ENCODE data around the gene PLEKHM3. TPM values are rescaled to one million over a fixed set of nuclear protein-coding genes. Genes with fewer than 3 reads are reported as not detected.

The PLEKHM3 gene
- total RNA-seq, 2 experiments from 2014 or later = 11.3 to 11.6 TPM

DNA sequence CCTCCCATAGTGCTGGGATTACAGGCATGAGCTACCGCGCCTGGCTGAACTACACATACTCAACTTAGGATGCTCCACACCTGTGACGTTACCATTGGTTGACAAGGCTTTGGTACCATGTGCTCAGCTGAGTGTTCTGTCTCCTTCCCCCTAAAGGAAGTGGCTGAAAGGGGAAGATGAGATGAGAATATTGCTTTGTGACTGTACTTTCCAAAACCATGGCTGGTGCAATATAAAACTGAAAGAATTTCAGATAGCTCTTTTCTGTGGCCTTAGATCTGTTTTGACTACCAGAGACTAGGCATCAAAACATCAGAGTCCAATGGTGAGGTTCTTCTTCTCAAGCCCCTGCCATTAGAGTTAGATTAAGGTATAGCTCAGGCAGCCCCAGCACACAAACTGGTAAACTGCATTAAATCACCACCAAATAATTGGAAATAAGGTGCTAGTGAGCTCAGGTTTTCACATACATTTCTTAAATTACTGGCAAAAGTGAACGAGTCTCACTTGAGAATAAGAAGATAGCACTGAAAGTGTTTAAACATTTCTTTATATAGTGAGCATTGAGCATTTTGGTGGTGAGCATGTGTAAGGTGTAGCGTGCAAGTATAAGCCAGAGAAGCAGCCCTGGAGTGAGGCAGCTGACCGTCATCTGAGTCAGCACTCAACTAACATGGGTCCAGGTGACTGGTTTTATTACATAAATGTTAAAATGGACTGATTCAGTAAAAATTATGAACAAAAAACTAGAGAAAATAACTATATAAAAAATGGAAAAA, 142.1 kb downstream of the PLEKHM3 start:
- TF ChIP-seq CTCF (IDR thresholded peaks at IDR 0.05) = no peak
- Histone ChIP-seq H3K27ac (ENCODE audit: low read depth in 1 of 2, low read length in 2 of 2) (no peak overlapping the region), H3K4me1 (ENCODE audit: insufficient read depth, low read length) (no peaks in the 10 kb centered on the region), H3K36me3 (ENCODE audit: insufficient read depth, low read length) (no peaks in the 10 kb centered on the region), H3K4me3 (ENCODE audit: low read length) (no peak overlapping the region), H3K9me3 (ENCODE audit: control insufficient read depth in 1 of 2, insufficient read depth in 1 of 2, low read length in 2 of 2) (no peaks in the 10 kb centered on the region), H3K27me3 (ENCODE audit: control insufficient read depth in 1 of 2, insufficient read depth in 2 of 2, low read length in 2 of 2) (no peaks in the 10 kb centered on the region)
- Mint-ChIP-seq H3K4me3 (no peak overlapping the region), H3K27me3 (no peaks in the 10 kb centered on the region), H3K4me1 (ENCODE audit: low read depth) (no peaks in the 10 kb centered on the region), H3K36me3 (ENCODE audit: low read depth) (no peaks in the 10 kb centered on the region), H3K27ac (no peak overlapping the region), H3K9me3 (no peaks in the 10 kb centered on the region)
- ChIA-PET CTCF (no interaction called here), POLR2A (no interaction called here)
- DNase-seq = no peak
- intact Hi-C loops (cut with DNase I, micrococcal nuclease) = no loop called here
- ATAC-seq (ENCODE audit: poor library complexity) = no peak

- POLR2A ChIA-PET = no interaction called here
- H3K36me3 ChIP-seq (ENCODE audit: insufficient read depth, low read length) = no peaks in the 10 kb centered on the region
- no peak for TF ChIP-seq CTCF (IDR thresholded peaks at IDR 0.05)
- intact Hi-C loops (cut with DNase I, micrococcal nuclease) = no loop called here
- no peaks in the 10 kb centered on the region for H3K4me1 ChIP-seq (ENCODE audit: insufficient read depth, low read length)
- DNase-seq (no peak), ATAC-seq (ENCODE audit: poor library complexity) (no peak)
- Mint-ChIP-seq H3K27ac (no peak overlapping the region), H3K27me3 (no peaks in the 10 kb centered on the region), H3K9me3 (no peaks in the 10 kb centered on the region), H3K4me3 (no peak overlapping the region), H3K4me1 (ENCODE audit: low read depth) (no peaks in the 10 kb centered on the region), H3K36me3 (ENCODE audit: low read depth) (no peaks in the 10 kb centered on the region)
- H3K27me3 ChIP-seq (ENCODE audit: control insufficient read depth in 1 of 2, insufficient read depth in 2 of 2, low read length in 2 of 2) = no peaks in the 10 kb centered on the region
- H3K4me3 ChIP-seq (ENCODE audit: low read length) = no peak overlapping the region
- no peak overlapping the region for H3K27ac ChIP-seq (ENCODE audit: low read depth in 1 of 2, low read length in 2 of 2)
- CTCF ChIA-PET = no interaction called here
- H3K9me3 ChIP-seq (ENCODE audit: control insufficient read depth in 1 of 2, insufficient read depth in 1 of 2, low read length in 2 of 2) = no peaks in the 10 kb centered on the region
Observed at GRCh38 chr2:207881902-207882301, 143.4 kb downstream of the PLEKHM3 start.

DNA sequence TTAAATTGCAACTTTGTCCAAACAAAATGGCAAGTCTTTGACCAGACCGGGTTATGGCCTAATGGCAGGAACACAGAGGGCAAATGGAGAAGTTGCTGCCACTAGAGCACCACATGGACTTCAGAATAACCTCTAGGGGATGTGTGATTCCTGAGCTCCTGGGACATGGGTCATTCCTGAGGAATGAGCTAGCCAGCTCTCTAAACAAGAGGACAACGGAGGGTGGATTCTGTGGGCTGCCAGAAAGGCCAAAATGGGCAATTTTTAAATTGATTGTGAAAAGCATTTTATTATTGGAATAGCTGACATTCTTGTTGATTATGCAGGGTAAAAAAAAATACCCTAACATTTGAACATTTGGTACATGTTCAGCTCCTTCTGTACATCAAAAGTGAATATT, 145.8 kb downstream of the PLEKHM3 start:
- H3K27me3 Mint-ChIP-seq = no peaks in the 10 kb centered on the region
- Histone ChIP-seq H3K36me3 (ENCODE audit: insufficient read depth, low read length) (no peaks in the 10 kb centered on the region), H3K27ac (ENCODE audit: low read depth in 1 of 2, low read length in 2 of 2) (no peak overlapping the region), H3K4me3 (ENCODE audit: low read length) (no peak overlapping the region), H3K9me3 (ENCODE audit: control insufficient read depth in 1 of 2, insufficient read depth in 1 of 2, low read length in 2 of 2) (no peaks in the 10 kb centered on the region), H3K4me1 (ENCODE audit: insufficient read depth, low read length) (no peaks in the 10 kb centered on the region), H3K27me3 (ENCODE audit: control insufficient read depth in 1 of 2, insufficient read depth in 2 of 2, low read length in 2 of 2) (no peaks in the 10 kb centered on the region)
- H3K9me3 Mint-ChIP-seq = no peaks in the 10 kb centered on the region
- no peaks in the 10 kb centered on the region for H3K4me1 Mint-ChIP-seq (ENCODE audit: low read depth)
- intact Hi-C loops (cut with DNase I, micrococcal nuclease) = no loop called here
- DNase-seq = no peak
- no peak overlapping the region for H3K4me3 Mint-ChIP-seq
- no peak overlapping the region for H3K27ac Mint-ChIP-seq
- CTCF ChIA-PET = no interaction called here
- H3K36me3 Mint-ChIP-seq (ENCODE audit: low read depth) = no peaks in the 10 kb centered on the region
- ATAC-seq (ENCODE audit: poor library complexity) = no peak
- no peak for TF ChIP-seq CTCF (IDR thresholded peaks at IDR 0.05)
- POLR2A ChIA-PET = no interaction called here

All from CD4-positive, alpha-beta T cell (primary cell).